Measurements from ENCODE around the gene SUPT3H. TPM values are rescaled to one million over a fixed set of nuclear protein-coding genes. Genes with fewer than 3 reads are reported as not detected.
"Not testable (repeated sequence)": the region's sequence is repeated elsewhere in the genome, so short reads cannot be mapped to it uniquely, and the experiment has no call there.

The SUPT3H gene
- total RNA-seq, 1 donor from 2014 or later, result 6.7 TPM

DNA sequence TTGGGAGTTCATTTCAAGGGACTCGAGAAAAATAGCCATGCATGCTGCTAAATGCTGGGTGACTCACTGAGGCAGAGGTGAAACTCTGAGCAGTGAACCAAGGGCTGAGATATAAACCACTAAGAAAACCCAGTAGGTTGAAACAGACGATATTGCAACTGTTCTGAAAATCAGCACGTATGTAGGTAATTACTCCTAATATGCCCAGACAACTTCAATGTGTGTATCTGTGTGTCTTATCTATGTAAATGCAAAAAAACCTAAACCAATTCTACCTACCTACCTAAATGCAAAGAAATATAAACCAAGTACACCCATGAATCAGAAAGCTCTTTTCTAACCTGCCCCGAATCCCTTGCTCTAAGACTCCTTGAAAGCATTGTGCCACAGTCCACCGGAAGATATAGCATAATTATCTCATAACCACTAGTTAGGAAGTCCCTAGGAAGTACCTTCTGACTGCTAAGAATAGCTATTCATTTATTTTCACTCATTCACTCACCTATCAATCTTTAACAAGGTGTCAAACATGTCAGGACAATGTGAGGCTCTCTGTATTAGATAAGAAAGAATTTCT, 508.3 kb downstream of the SUPT3H start:
- no peak for ATAC-seq

DNA sequence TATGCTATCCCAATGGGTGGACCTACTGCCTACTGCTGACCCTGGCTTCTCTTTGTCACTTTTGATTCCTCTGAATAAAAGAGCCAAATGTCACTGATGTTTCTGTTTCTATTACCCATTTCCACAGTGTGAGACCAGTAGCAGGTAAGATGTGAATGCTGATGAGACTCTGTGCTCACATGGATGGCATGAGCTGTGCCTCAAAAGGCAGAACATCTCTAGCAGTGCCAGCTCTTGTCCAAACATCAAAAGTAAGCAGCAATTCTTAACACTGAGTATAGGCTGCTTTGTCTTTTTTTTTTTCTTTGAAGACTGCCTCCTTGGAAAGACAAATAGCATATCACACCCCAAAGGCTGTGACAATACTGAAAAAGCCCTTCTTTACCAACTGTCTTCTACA, 508.8 kb downstream of the SUPT3H start:
- ATAC-seq (no peak), DNase-seq (no peak)
- Histone ChIP-seq H3K27ac (no peak overlapping the region), H3K27me3 (ENCODE audit: low read depth) (no peaks in the 10 kb centered on the region), H3K4me1 (no peaks in the 10 kb centered on the region), H3K4me3 (no peak overlapping the region), H3K36me3 (no peaks in the 10 kb centered on the region), H3K9me3 (peaks cover 8% of the 10 kb centered on the region)
- TF ChIP-seq, protein P1, sequence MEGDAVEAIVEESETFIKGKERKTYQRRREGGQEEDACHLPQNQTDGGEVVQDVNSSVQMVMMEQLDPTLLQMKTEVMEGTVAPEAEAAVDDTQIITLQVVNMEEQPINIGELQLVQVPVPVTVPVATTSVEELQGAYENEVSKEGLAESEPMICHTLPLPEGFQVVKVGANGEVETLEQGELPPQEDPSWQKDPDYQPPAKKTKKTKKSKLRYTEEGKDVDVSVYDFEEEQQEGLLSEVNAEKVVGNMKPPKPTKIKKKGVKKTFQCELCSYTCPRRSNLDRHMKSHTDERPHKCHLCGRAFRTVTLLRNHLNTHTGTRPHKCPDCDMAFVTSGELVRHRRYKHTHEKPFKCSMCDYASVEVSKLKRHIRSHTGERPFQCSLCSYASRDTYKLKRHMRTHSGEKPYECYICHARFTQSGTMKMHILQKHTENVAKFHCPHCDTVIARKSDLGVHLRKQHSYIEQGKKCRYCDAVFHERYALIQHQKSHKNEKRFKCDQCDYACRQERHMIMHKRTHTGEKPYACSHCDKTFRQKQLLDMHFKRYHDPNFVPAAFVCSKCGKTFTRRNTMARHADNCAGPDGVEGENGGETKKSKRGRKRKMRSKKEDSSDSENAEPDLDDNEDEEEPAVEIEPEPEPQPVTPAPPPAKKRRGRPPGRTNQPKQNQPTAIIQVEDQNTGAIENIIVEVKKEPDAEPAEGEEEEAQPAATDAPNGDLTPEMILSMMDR (IDR thresholded peaks at IDR 0.05), result no peak
- intact Hi-C loops (cut with DNase I), result no loop called here

More for the DNA sequence above, 508.3 kb downstream of the SUPT3H start:
- TF ChIP-seq, protein P1 (IDR thresholded peaks at IDR 0.05), result no peak
- no peak for DNase-seq
- H3K36me3 ChIP-seq, result no peaks in the 10 kb centered on the region
- intact Hi-C loops (cut with DNase I), result no loop called here
- H3K27me3 ChIP-seq (ENCODE audit: low read depth), result no peaks in the 10 kb centered on the region
- peaks cover 8% of the 10 kb centered on the region for H3K9me3 ChIP-seq
- no peak overlapping the region for H3K27ac ChIP-seq
- H3K4me3 ChIP-seq, result no peak overlapping the region
- no peaks in the 10 kb centered on the region for H3K4me1 ChIP-seq

DNA sequence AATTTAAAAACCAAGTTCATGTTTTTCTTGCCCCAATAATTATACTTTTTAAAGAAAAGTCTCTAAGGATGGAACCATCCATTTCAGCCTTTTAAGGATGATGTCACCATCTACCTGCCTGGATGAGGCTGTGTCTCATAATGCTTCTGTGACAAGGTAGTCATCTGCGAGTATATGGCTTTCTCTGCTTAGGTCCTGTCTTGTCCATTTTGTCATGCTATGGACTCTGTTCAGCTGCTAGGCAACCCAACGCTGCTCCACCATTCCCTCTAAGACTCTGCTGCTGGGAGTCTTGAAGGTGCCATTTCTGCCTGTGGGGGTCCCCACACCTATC, 509.4 kb downstream of the SUPT3H start:
- intact Hi-C loops (cut with DNase I), result no loop called here
- peaks cover 8% of the 10 kb centered on the region for H3K9me3 ChIP-seq
- no peaks in the 10 kb centered on the region for H3K36me3 ChIP-seq
- no peaks in the 10 kb centered on the region for H3K27me3 ChIP-seq (ENCODE audit: low read depth)
- DNase-seq (no peak), ATAC-seq (no peak)
- TF ChIP-seq, protein P1 (IDR thresholded peaks at IDR 0.05), result no peak
- H3K4me1 ChIP-seq, result no peaks in the 10 kb centered on the region
- H3K4me3 ChIP-seq, result no peak overlapping the region
- no peak overlapping the region for H3K27ac ChIP-seq

DNA sequence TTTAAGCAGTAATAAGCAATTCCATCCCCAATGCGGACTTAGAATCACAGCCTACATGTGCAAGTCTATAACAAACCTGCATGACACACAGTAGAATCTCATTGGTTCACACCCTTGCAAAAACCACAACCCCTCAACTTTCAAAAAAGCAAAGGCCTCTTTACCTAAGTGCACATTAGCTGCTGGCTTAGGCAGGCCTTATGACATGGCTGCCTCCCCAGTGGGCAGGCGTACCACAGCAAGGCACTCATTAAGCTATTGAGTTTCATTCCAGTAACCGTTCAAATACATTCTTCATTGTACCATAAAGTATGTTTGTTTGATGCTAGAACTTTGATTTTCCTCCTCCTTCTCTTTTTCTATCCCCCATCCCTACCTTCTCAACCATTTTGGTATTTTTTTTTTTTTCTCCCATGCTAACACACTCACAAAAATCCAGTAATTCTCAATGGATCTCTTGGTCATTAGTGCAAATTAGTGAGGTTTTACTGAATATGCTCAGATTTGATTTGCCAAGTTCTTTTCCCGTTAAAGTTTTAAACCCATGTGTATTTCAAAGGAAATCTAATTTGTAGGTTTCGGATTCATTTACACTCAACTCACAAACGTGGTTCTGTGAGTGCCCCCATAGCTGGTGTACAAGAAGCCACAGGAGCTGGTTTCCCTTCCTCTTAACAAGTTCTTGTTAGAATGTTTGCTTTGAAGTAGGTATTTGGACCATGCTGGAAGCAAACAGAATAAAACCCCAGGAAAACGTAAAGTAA, 510.0 kb downstream of the SUPT3H start:
- H3K27ac ChIP-seq, result no peak overlapping the region
- no peak for DNase-seq
- no peaks in the 10 kb centered on the region for H3K4me1 ChIP-seq
- TF ChIP-seq, protein P1 (IDR thresholded peaks at IDR 0.05), result no peak
- H3K9me3 ChIP-seq, result peaks cover 8% of the 10 kb centered on the region
- H3K27me3 ChIP-seq (ENCODE audit: low read depth), result no peaks in the 10 kb centered on the region
- H3K4me3 ChIP-seq, result no peak overlapping the region
- H3K36me3 ChIP-seq, result no peaks in the 10 kb centered on the region
- intact Hi-C loops (cut with DNase I), result no loop called here
- ATAC-seq, result no peak

DNA sequence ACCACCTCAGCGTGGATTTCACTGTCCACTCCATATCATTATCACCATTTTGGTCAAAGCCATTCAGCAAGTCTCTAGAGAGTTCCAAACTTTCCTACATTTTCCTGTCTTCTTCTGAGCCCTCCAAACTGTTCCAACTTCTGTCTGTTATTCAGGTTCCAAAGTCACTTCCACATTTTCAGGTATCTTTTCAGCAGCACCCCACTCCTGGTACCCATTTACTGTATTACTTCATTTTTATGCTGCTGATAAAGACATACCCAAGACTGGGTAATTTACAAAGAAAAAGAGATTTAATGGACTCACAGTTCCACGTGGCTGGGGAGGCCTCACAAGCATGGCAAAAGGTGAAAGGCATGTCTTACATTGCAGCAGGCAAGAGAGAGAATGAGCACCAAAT, 512.5 kb downstream of the SUPT3H start:
- H3K4me1 ChIP-seq; H3K4me3 ChIP-seq; intact Hi-C loops (cut with DNase I); H3K27ac ChIP-seq; H3K27me3 ChIP-seq (ENCODE audit: low read depth); ATAC-seq; H3K36me3 ChIP-seq; H3K9me3 ChIP-seq; DNase-seq: not testable (repeated sequence)

DNA sequence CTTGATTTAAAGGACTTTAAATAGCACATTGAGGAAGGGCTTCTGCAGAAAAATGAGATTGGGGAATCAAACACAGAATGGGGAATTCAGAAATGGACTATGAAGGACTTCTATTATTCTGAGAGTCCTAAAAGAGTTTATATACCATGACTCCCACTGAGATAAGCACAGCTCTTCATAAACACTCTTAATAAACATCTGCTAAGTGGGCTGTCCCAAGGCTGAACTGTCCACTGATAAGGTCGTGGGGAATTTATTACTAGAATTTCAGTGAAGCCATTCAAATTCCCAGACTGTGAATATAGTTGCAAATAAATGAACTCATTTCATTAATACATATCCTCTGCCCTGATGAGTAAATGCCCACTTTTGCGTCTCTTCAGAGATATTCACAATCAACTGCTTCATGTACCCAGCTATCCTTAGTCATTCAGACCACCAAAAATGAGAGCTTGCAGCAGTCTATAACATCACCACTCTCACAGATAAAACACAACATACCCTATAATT, 517.8 kb downstream of the SUPT3H start:
- Histone ChIP-seq H3K27me3 (ENCODE audit: low read depth) (no peaks in the 10 kb centered on the region), H3K9me3 (peaks cover 1% of the 10 kb centered on the region), H3K36me3 (no peaks in the 10 kb centered on the region), H3K4me1 (peaks cover 9% of the 10 kb centered on the region), H3K4me3 (no peak overlapping the region), H3K27ac (no peak overlapping the region)
- TF ChIP-seq, protein P1 (IDR thresholded peaks at IDR 0.05), result no peak
- DNase-seq (no peak), ATAC-seq (no peak)
- intact Hi-C loops (cut with DNase I), result no loop called here
